ENCODE measurements around the gene RAB6B.

Gene RAB6B

DNA sequence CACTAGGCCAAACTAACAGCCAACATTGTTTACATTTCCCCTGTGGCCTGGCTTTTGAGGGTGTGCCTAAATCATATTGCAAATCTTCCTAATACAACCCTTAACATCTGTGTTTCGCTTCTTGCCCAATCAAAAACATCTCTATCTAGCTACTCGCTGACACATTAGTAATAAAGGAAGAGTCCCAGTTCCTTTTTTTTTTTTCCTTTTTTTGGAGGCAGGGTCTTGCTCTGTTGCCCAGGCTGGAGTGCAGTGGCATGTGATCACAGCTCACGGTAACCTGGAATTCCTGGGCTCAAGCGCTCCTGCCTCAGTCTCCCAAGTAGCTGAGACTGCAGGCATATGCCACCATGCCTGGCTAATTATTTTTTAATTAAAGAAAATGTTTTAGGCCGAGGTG lies 92.2 kb downstream of the RAB6B start (continued):
- TF ChIP-seq, protein P1, sequence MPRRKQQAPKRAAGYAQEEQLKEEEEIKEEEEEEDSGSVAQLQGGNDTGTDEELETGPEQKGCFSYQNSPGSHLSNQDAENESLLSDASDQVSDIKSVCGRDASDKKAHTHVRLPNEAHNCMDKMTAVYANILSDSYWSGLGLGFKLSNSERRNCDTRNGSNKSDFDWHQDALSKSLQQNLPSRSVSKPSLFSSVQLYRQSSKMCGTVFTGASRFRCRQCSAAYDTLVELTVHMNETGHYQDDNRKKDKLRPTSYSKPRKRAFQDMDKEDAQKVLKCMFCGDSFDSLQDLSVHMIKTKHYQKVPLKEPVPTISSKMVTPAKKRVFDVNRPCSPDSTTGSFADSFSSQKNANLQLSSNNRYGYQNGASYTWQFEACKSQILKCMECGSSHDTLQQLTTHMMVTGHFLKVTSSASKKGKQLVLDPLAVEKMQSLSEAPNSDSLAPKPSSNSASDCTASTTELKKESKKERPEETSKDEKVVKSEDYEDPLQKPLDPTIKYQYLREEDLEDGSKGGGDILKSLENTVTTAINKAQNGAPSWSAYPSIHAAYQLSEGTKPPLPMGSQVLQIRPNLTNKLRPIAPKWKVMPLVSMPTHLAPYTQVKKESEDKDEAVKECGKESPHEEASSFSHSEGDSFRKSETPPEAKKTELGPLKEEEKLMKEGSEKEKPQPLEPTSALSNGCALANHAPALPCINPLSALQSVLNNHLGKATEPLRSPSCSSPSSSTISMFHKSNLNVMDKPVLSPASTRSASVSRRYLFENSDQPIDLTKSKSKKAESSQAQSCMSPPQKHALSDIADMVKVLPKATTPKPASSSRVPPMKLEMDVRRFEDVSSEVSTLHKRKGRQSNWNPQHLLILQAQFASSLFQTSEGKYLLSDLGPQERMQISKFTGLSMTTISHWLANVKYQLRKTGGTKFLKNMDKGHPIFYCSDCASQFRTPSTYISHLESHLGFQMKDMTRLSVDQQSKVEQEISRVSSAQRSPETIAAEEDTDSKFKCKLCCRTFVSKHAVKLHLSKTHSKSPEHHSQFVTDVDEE (CRISPR knock-in tag; IDR thresholded peaks at IDR 0.05), result no peak
- TF ChIP-seq CSDC2 (CRISPR knock-in tag; IDR thresholded peaks at IDR 0.05) (no peak), ZNF565 (CRISPR knock-in tag; conservative IDR thresholded peaks at IDR 0.05; ENCODE audit: low read depth) (no peak), RARB (CRISPR knock-in tag; IDR thresholded peaks at IDR 0.05) (no peak)

DNA sequence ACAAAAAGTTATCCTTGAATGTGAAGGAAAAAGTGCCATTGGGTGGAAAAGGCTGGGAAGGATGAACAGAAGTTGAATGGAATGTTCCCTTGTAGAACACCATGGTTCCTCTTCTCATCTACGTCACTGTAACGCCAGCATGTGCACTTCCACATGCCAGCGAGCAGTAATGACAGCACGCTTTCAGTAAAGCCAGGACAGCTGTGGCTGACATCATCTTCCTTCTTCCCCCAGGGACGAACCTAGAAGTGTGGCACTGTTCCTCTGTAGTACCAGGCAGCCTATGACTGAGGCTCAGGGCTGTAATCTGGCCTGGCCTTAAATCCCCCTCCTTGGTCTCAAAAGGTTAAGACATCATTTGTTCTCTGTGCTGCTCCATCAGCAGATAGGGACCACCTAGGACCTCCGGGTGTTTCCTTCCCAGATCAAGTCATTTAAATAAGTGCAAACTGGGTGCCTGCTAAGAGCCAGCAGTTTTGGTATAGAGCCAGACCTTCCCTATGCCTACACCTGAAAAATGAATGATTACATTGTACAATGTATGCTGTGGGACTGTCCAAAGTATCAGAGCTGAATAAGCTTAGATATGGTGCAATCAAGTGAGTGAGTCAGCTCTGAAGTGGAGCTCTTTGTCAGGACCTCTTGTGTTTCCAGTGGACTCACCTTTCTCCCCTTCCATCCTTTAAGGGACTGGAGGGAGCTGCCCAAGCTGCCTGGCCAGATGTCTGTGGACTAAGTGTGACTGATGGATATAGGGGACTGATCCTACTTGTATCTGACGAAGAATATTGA lies 95.7 kb downstream of the RAB6B start:
- TF ChIP-seq ZFP30 (CRISPR knock-in tag; IDR thresholded peaks at IDR 0.05) (no peak), CSDC2 (CRISPR knock-in tag; IDR thresholded peaks at IDR 0.05) (no peak), CREB5 (CRISPR knock-in tag; IDR thresholded peaks at IDR 0.05; ENCODE audit: low read depth) (no peak), PATZ1 (CRISPR knock-in tag; IDR thresholded peaks at IDR 0.05; ENCODE audit: borderline replicate concordance) (no peak), TCF4 (CRISPR knock-in tag; IDR thresholded peaks at IDR 0.05; ENCODE audit: borderline replicate concordance) (no peak), TOX (CRISPR knock-in tag; IDR thresholded peaks at IDR 0.05; ENCODE audit: borderline replicate concordance) (no peak), ESRRG (CRISPR knock-in tag; IDR thresholded peaks at IDR 0.05) (no peak), ZNF70 (CRISPR knock-in tag; IDR thresholded peaks at IDR 0.05) (no peak), ARNTL (CRISPR knock-in tag; IDR thresholded peaks at IDR 0.05; ENCODE audit: borderline replicate concordance, low read depth) (no peak), SNAI2 (CRISPR knock-in tag; IDR thresholded peaks at IDR 0.05) (no peak)
- no peak for ATAC-seq

DNA sequence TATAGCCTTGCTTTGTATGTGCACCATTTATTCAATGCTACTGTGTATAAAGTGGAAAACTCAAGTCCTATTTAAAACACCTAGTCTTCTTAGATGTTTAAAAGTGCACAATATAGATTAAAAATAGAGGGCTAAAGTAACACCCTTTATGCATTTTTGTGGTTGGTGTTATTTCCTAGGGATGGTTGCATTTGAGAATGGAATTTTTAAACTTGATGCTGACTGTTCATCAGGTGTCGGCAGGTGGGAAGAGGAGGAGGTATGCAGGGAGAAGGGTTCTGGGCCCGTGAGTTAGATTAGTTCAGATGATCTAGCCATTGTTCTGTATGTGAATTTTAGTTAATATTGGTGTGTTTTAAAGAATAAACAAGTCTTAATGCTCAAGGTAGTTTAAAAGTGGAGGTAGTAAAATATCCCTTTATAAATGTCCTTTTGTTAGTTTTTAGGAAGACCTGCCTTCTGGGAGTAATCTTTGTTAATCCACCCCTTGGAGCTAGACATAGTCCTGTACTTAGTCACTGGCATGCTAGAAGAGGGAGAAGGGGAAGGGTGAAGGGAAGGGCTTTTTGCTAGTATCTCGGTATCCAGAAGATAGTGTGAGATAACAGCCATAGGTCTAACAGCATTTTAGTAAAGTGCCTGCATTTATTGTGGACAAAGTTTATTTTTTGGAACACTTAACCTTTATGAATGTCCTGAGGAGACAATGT lies 98.1 kb downstream of the RAB6B start:
- ATAC-seq, result no peak
- TF ChIP-seq ZNF70 (CRISPR knock-in tag; IDR thresholded peaks at IDR 0.05) (no peak), ZC3H10 (CRISPR knock-in tag; IDR thresholded peaks at IDR 0.05) (no peak), CREB5 (CRISPR knock-in tag; IDR thresholded peaks at IDR 0.05; ENCODE audit: low read depth) (no peak)

GRCh38 chr3:133792171-133792763 lies 103.4 kb downstream of the RAB6B start:
- no peak for ATAC-seq
- no peak for TF ChIP-seq PATZ1 (CRISPR knock-in tag; IDR thresholded peaks at IDR 0.05; ENCODE audit: borderline replicate concordance)
- TF ChIP-seq ZNF8 (CRISPR knock-in tag; IDR thresholded peaks at IDR 0.05), result no peak
- TF ChIP-seq GLIS3 (CRISPR knock-in tag; IDR thresholded peaks at IDR 0.05), result no peak
- TF ChIP-seq ARNTL (CRISPR knock-in tag; IDR thresholded peaks at IDR 0.05; ENCODE audit: borderline replicate concordance, low read depth), result no peak
- TF ChIP-seq ZNF70 (CRISPR knock-in tag; IDR thresholded peaks at IDR 0.05), result no peak
- TF ChIP-seq ZFP30 (CRISPR knock-in tag; IDR thresholded peaks at IDR 0.05), result no peak
- TF ChIP-seq ZC3H10 (CRISPR knock-in tag; IDR thresholded peaks at IDR 0.05), result no peak
- no peak for TF ChIP-seq BACH2 (CRISPR knock-in tag; IDR thresholded peaks at IDR 0.05; ENCODE audit: borderline replicate concordance)
- TF ChIP-seq, protein P1 (CRISPR knock-in tag; IDR thresholded peaks at IDR 0.05), result no peak
- no peak for TF ChIP-seq PPARA (CRISPR knock-in tag; IDR thresholded peaks at IDR 0.05; ENCODE audit: borderline replicate concordance)
- TF ChIP-seq, protein P2, sequence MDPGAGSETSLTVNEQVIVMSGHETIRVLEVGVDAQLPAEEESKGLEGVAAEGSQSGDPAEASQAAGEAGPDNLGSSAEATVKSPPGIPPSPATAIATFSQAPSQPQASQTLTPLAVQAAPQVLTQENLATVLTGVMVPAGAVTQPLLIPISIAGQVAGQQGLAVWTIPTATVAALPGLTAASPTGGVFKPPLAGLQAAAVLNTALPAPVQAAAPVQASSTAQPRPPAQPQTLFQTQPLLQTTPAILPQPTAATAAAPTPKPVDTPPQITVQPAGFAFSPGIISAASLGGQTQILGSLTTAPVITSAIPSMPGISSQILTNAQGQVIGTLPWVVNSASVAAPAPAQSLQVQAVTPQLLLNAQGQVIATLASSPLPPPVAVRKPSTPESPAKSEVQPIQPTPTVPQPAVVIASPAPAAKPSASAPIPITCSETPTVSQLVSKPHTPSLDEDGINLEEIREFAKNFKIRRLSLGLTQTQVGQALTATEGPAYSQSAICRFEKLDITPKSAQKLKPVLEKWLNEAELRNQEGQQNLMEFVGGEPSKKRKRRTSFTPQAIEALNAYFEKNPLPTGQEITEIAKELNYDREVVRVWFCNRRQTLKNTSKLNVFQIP (CRISPR knock-in tag; IDR thresholded peaks at IDR 0.05; ENCODE audit: borderline replicate concordance, low read depth), result no peak
- TF ChIP-seq TOX (CRISPR knock-in tag; IDR thresholded peaks at IDR 0.05; ENCODE audit: borderline replicate concordance), result no peak

Measured in SK-N-SH treated with all-trans-retinoic acid at 6 μM for 48 hours (cell line).